Cardiac septum (tissue), 1 donor: ENCODE results near the gene QSOX2. TPM values are rescaled to one million over a fixed set of nuclear protein-coding genes. Genes with fewer than 3 reads are reported as not detected.

Experiments used
- DNase-seq: peaks from one replicate; pipeline ENCODE4 v3.0.0-alpha.2; 2020; ENCODE audit warnings: low spot score
- intact Hi-C: fragments of 100-400 bp; cut with DNase I; formaldehyde crosslinking; loops from one replicate; pipeline ENCODE4 v1.14.0; 2022
- total RNA-seq: library from RNA; stranded (reverse); fragmentation: NEBNext Ultra II Directional; extraction: Animal tissue kit (Norgen Biotek cat#: 25700); gene quantifications from one replicate; pipeline ENCODE4 v1.2.1, GENCODE V29; 2021
- donor health status: DM: no; HTN: no; CAD: no.

QSOX2 gene
- total RNA-seq, 1 donor from 2014 or later, result 7.2 TPM

- intact Hi-C loops, result no loop called here
- no peak for DNase-seq
These were observed 60.5 kb downstream of the QSOX2 start for GRCh38 chr9:136185066-136185465.

DNA sequence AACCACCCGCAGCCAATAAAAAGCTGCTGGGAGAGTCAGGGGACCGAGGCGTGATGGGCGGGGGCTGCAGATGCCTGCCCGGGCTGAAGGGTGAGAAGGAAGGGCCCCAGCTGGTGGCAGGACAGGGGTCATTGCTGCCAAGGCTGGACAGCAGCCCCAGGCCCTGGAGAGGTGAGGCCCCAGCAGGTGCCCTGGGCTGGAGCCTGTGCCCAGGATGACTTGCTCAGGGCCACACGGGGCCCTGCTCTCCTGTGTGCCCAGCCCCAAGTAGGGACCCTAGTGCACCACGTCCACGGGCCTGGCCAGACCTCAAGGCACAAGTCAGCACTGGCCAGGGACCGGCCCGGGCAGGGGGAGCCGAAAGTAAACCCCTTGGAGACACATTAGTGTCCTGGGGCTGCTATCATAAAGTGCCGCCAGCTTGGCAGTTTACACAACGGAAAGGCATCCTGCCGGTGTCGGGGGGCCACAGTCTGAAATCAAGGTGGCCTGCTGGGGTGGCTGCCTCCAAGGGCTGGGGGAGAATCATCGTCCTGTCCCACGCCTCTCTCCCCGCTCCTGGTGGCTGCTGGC, 62.7 kb downstream of the QSOX2 start:
- no peak for DNase-seq
- intact Hi-C loops, result no loop called here

GRCh38 chr9:136182420-136182787, 63.2 kb downstream of the QSOX2 start:
- intact Hi-C loops, result no loop called here
- no peak for DNase-seq

DNA sequence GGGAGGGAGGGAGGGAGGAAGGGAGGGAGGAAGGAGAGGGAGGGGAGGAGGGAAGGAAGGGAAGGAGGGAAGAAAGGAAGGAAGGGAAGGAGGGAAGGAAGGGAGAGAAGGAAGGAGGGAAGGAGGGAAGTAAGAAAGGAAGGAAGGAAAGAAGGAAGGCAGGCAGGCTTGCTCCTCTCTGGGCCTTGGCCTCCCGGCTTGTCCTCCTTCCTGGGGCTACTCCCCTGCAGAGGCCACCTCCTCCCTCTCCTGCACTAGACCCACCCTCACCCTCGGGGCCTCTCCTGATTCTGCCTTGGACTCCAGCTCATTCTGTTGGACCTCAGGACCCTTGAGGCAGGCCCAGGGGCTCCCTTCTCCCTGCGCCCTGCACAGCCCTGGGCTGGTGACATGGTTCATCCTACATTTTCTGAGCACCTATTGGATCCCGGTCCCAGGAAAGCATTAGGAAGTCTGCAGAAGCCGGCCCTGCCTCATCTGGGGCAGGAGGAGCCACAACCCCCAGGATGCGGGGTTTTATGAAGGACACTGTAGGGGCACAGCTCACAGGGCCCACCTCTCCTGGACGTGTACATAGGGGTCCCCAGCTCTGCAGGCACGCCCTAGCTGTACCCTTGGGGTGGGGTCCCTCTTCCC, 63.7 kb downstream of the QSOX2 start:
- intact Hi-C loops, result no loop called here
- no peak for DNase-seq

DNA sequence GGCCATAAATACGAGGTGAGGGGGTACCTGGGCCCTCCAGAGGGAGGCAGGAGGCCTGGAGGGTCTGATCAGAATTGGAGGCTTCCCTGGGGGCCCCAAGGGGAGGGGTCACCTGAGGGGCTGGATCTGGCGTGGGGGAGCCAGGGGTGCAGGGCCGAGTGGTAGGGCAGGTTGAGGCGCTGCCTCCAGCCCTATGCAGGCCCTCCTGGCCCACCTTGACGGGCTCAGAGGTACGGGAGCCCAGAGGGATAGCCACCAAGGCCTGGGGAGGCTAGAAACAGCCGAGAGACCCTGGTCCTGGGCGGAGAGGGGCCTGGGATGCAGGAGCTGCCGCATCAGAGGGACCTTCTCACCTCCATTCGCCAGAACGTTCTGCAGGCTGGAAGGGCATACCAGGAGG, 65.0 kb downstream of the QSOX2 start:
- DNase-seq, result no peak
- intact Hi-C loops, result no loop called here

GRCh38 chr9:136179761-136180160, 65.9 kb downstream of the QSOX2 start:
- DNase-seq, result no peak
- intact Hi-C loops, result no loop called here

GRCh38 chr9:136179101-136179616, 66.5 kb downstream of the QSOX2 start:
- DNase-seq, result no peak
- intact Hi-C loops, result no loop called here

- intact Hi-C loops, result no loop called here
- DNase-seq, result no peak
These were observed 66.9 kb downstream of the QSOX2 start for GRCh38 chr9:136178773-136179075.

GRCh38 chr9:136178061-136178772, 67.4 kb downstream of the QSOX2 start:
- DNase-seq, result no peak
- intact Hi-C loops, result no loop called here

GRCh38 chr9:136177224-136177623, 68.4 kb downstream of the QSOX2 start:
- intact Hi-C loops, result no loop called here
- DNase-seq, result no peak

GRCh38 chr9:136175616-136176197, 69.9 kb downstream of the QSOX2 start:
- DNase-seq, result no peak
- intact Hi-C loops, result no loop called here

DNA sequence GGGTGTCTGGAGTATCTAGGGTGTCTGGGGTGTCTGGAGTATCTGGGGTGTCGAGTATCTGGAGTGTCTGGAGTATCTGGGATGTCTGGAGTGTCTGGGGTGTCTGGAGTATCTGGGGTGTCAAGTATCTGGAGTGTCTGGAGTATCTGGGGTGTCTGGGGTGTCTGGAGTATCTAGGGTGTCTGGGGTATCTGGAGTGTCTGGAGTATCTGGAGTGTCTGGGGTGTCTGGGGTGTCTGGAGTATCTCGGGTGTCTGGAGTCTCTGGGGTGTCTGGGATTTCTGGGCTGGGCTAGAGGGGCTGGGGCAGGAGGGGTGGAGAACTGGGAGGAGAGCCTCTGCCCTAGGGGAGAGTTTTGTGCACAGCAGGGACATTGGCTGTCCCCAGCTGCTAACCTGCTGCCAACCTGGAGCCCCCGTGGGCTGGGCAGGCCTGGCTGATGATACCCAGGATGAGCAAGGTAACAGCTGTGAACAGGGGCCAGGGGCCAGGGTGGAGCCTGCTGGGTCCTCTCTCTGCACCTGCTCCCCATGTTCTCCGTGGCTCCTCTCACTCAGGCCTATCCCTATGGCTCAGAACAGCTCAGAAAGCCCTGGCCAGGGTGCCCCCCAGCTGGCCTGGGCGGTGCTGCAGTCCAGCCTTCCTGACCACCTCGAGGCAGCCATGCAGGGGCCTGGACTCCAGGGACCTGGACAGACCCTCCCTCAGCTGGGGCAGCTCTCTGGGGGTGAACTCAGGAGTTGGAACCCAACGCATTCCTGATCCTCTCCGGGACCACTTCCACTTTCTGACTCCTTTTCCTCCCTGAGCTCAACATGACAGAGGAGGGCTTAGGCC, 70.6 kb downstream of the QSOX2 start:
- DNase-seq, result no peak
- intact Hi-C loops, result no loop called here

DNA sequence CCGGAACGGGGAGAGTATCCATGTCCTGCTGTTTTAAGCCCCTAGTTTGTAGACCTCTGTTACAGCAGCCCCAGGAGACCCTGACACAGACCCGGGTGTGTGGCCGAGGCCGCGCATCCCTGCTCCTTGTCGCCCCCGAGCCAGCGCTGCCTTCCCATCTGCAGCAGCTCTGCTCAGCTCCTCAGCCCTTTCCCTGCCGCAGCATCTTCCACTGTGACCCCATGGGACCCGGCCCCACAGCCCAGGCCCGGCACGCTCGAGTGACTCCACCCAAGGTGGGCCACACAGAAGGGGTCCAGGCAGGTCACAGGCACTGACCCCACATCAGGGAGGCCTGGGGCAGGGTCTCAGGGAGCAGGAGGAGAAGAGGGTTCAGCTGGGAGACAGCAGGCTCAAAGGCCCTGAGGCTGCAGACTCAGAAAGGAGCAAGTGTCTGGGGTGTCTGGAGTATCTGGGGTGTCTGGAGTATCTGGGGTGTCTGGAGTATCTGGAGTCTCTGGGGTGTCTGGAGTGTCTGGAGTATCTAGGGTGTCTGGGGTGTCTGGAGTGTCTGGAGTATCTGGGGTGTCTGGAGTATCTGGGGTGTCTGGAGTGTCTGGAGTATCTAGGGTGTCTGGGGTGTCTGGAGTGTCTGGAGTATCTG, 71.8 kb downstream of the QSOX2 start:
- DNase-seq, result no peak

DNA sequence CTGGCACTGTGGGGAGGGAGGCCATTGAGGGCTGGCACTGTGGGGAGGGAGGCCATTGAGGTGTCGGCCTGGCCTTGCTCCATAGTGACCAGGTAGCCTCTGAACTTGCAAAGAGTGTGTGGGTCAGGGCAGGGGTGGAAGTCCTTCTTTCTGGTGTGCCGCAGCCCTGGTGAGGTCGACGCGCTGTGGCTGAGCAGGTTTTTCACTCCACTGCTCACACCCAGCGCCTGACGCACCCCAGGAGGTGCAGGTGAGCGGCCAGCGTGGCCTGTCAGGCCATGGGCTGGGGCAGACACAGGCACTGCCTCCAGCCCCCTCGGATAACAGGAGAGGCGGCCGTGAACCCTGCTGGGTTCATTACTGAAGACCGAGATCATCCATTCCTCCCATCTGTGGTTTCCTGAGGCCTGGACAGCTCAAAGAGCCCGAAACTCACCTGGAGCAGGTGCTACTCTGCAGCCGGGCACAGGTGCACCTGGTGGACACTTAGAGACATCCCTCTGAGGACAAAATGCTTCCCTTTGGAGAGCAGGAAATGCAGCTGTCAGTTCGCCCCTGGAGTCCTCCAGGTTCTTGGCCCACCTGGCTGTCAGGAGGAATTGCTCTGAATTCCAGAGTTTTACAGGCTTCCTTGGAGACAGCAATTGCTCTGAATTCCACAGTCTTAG, 73.1 kb downstream of the QSOX2 start:
- intact Hi-C loops, result no loop called here
- DNase-seq, result no peak

More for the DNA sequence above, 71.8 kb downstream of the QSOX2 start:
- intact Hi-C loops, result no loop called here

- intact Hi-C loops, result no loop called here
- no peak for DNase-seq
These were observed 73.7 kb downstream of the QSOX2 start for GRCh38 chr9:136171801-136172411.

- DNase-seq, result no peak
- intact Hi-C loops, result no loop called here
These were observed 74.4 kb downstream of the QSOX2 start for GRCh38 chr9:136171009-136171800.

DNA sequence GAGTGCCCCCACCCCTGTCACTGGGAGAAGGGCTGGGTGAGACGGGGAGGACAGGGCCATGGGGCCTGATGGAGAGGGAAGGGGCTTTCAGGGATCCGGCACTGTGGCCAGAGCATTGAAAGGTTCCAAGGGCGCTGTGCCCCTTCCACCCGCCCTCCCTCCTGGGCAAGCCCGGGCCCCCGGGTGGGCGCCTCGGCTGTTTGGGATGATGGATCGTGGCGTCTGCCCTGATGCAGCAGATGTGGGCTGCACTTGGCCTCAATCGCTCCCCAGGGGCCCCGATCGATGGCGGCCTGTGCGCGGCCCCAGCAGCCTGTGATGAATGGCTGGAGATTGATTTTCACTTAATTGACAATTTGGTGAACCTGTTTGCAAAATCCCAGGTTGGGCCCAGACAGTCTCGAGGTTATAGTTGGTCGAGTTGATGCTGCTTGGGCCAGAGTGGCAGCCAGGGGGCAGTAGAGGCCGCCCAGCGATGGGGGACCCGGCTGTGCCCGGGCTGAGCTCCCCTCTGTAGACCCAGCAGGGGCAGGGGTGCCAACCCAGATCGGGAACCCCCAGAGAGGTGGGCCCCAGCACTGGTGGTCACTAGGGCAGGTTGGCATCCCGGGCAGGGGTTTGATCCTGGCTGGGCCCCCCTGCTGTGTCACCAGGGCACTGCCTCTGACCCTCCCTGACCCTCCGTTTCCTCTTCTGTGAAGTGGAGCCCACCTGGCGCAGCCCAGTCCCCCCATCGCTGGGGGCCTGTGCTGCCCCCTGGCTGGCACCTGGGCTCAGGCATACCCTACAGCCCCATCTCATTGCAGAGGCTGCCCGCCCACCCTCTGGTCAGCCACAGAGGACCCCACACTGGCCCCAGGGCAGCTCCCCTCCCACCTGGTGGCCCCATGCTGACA, 75.4 kb downstream of the QSOX2 start:
- no peak for DNase-seq
- intact Hi-C loops, result loop anchor here (1.0 kb wide), 1 partner anchor 113 kb away; no protein-coding TSS in a partner anchor
